Fibroblast of mammary gland (primary cell): ENCODE measurements around the gene CPXM1.

Experiments used
- DNase-seq: peaks from one replicate; pipeline ENCODE4 v3.0.0-alpha.2; 2010; ENCODE audit warnings: low read depth
- H3K4me3 ChIP-seq: 2 replicates; pipeline ENCODE4 v1.5.1; 2011; ENCODE audit warnings: low read depth, mild to moderate bottlenecking, low read length, moderate library complexity; ENCODE audit not compliant: control insufficient read depth
- CTCF ChIP-seq: conservative IDR thresholded peaks from 2 replicates; pipeline ENCODE4 v1.5.1; 2011; ENCODE audit warnings: low read depth, low read length, inconsistent platforms; ENCODE audit not compliant: control insufficient read depth, insufficient read depth

CPXM1 gene

GRCh38 chr20:2795451-2795850 lies 5.0 kb downstream of the CPXM1 start:
- no peak for TF ChIP-seq CTCF
- H3K4me3 ChIP-seq = no peak overlapping the region
- no peak for DNase-seq

- H3K4me3 ChIP-seq = no peak overlapping the region
- no peak for TF ChIP-seq CTCF
- DNase-seq = no peak
Observed at GRCh38 chr20:2794866-2795447, 5.5 kb downstream of the CPXM1 start.

- TF ChIP-seq CTCF = no peak
- H3K4me3 ChIP-seq = no peak overlapping the region
- no peak for DNase-seq
Observed at GRCh38 chr20:2794202-2794748, 6.2 kb downstream of the CPXM1 start.

GRCh38 chr20:2793471-2793870 lies 7.0 kb downstream of the CPXM1 start:
- TF ChIP-seq CTCF = no peak
- no peak for DNase-seq
- H3K4me3 ChIP-seq = no peak overlapping the region

GRCh38 chr20:2783908-2784566 lies 16.4 kb downstream of the CPXM1 start:
- no peak for DNase-seq
- no peak for TF ChIP-seq CTCF
- no peak overlapping the region for H3K4me3 ChIP-seq

- H3K4me3 ChIP-seq = no peak overlapping the region
- no peak for TF ChIP-seq CTCF
- no peak for DNase-seq
Observed at GRCh38 chr20:2780948-2781347, 19.5 kb downstream of the CPXM1 start.
